Activated CD8-positive, alpha-beta memory T cell treated with anti-CD3 and anti-CD28 coated beads for 4 hours (primary cell): ENCODE measurements around the gene CIDEB.
"Not testable (repeated sequence)": the region's sequence is repeated elsewhere in the genome, so short reads cannot be mapped to it uniquely, and the experiment has no call there.

Source experiments
- DNase-seq, 2 donors: peaks; one replicate each; pipeline ENCODE4 v3.0.0-alpha.2; 2020; ENCODE audit warnings: low read depth in 2 of 2

The CIDEB gene, protein sequence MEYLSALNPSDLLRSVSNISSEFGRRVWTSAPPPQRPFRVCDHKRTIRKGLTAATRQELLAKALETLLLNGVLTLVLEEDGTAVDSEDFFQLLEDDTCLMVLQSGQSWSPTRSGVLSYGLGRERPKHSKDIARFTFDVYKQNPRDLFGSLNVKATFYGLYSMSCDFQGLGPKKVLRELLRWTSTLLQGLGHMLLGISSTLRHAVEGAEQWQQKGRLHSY

DNA sequence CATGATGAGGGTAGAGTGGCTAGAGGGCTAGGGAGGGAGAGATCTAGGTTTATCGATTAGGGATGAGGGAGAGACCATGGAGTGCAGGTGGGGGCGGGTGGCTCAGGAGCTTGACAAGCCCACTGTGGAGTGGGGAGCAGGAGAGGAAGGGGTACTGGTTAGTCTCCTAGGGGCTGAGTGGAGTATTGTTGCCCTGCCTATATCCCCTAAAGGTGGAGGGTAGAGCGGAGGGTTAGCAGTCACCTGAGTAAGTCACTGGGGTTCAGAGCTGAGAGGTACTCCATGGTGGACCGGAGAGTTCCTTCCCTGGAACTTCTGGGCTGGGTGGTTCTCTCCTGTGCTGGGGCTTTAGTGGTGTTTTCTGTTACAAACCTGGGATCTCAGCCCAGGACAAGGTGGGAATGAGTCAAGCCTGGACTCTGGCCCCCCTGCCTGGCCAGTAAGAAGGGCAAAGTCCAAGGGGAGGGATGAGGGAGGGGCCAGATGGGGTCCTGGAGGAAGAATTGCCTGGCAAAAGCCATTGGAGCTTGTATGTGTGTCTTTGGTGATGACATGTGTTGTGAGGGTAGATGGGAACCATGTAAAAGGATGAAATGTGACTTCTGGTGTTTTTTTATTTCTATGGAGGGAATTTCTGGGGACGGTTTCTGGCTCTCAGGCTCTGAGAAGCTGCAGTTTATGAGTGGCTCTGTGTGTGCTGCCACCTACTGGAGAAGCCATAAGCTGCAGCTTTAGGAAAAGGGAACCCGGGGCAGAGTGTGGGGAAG lies at the start of gene CIDEB:
TSS of gene CIDEB (minus strand) at position 403 of the 767 bp plus-strand sequence. CDS start at position 284, 119 bp downstream.
- no peak for DNase-seq

DNA sequence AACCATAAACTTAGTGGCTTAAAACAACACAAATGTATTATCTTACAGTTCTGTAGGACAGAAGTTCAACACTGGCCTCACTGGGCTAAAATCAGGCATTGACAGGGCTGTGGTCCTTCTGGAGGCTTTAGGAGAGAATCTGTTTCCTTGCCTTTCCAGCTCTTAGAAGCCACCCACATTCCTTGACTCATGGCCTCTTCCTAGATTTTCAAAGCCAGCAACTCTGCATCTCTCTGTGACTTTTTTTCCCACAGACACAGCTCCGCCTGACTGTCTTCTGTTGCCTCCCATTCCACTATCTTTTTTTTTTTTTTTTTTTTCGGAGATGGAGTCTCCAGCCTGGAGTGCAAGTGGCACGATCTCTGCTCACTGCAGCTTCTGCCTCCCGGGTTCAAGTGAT lies 48.4 kb upstream of the CIDEB start:
- no peak for DNase-seq

- DNase-seq: no peak
These were observed 47.2 kb upstream of the CIDEB start for GRCh38 chr14:24355009-24355408.

DNA sequence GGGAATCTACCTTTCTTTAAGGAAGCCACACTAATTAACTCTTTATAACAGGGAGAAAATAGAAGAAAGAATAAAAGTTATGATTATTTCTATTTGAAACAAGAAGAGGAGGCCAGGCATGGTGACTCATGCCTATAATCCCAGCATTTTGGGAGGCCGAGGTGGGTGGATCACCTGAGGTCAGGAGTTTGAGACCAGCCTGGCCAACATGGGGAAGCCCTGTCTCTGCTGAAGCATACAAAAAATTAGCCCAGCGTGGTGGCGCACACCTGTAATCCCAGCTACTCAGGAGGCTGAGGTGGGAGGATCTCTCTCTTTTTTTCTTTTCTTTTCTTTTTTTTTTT lies 46.7 kb upstream of the CIDEB start:
- not testable (repeated sequence) for DNase-seq

DNA sequence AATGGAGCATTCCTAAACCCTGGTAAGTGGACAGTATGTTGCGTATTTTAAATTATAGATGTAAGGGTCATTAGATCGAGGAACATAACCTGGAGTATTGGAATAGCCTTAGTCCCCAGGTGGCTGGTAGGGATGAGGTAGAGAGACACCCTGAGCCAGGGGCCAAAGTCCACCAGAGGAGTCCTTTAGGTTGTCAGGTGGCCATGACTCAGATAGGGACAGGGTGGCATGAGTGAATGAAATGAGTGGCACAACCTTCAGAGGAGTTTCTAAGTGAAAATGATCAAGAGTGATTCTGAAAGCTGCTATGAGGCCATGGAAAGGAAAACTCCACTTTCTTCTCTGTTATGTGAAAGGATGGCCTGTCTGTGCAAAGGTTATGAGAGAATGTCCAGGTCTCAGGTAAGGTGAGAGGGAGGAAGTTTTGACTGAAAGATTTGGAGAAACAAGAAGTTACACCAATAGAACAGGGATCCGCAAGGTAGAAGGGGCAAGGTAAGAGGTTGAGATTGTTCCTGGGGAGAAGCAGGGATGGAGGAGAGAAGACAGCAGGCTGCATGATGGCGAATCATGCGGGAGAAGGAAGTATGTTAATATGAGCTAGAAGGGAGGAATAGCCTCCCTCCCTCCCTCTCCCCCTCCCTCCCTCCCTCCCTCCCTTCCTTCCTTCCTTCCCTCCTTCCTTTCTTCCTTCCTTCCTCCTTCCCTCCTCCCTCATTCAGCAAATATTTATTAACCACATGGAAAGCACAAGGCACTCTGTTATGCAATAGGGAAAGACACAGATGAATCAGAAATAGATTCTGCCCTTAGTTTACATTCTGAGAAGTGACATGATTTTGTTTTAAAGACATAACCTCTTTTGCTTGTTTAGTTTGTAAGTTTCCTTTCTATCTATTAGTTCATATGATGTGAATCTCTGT lies 46.0 kb upstream of the CIDEB start:
- DNase-seq: no peak

DNA sequence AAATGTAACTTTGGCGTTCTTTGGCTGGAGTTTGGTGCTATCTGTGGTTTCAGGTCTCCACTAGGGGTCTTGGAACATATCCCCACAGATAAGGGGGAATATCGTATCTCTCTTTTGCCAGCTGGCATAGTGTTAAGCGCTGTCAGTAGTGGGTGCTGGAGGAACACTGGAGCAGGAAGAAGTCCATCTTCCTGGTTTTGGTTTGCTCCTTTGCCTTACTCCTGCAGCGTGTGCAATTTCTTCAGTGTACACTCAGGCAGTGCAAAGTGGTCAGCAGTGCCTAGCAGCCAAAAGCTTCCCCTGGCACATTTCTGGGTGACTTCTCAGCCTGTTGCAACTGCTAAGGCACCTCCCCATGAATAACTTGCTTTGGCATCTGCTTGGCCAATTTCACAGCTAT lies 43.7 kb upstream of the CIDEB start:
- DNase-seq: no peak

- DNase-seq: no peak
These were observed 42.0 kb upstream of the CIDEB start for GRCh38 chr14:24349742-24350141.

- no peak for DNase-seq
These were observed 40.4 kb upstream of the CIDEB start for GRCh38 chr14:24348186-24348585.

- no peak for DNase-seq
These were observed 39.4 kb upstream of the CIDEB start for GRCh38 chr14:24347134-24347533.

DNA sequence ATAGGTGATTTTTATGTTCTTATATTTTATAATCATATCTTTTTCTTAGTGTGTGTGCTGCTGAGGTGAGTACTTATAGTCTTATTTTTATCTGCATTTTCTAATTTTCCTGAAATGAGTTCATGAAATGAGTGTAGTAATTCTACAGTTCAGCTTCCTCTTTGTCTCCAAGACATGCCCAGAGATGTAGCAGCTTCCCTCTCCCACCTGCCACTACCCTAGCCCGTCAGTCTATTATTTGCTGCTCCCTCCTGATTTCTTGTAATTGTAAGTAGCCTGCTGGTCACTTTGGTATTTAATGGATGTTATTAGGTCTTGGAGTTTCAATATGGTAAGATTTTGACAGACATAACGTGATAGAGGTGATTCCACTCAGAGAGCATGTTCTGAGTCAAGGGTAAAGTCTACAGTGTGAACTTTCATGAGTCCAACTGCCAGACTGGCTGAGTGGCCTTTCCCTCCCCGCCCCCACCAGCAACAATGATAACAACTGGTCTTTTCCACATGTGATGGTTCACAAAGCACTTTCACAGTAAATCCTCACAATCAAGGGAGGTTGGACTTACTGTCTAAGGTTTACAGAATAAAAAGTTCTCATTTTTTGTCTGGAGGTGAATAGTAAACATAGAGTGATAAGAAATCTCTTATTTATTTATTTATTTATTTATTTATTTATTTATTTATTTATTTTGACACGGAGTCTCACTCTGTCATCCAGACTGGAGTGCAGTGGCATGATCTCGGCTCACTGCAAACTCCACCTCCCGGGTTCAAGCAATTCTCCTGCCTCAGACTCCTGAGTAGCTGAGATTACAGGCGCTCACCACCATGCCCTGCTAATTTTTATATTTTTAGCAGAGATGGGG lies 36.3 kb upstream of the CIDEB start:
- DNase-seq: no peak

DNA sequence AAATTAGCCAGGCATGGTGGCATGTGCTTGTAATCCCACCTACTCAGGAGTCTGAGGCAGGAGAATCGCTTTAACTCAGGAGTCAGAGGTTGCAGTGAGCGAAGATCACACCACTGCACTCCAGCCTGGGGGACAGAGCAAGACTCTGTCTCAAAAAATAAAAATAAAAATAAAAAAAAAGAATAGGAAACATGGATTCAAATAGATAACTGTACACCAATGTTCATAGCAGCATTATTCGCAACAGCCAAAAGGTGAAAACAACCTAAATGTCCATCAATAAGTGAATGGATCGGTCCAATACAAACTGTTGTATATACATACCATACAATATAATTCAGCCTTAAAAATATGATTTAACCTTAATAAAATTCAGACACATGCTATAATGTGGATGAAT lies 35.1 kb upstream of the CIDEB start:
- DNase-seq: no peak

GRCh38 chr14:24340606-24341005 lies 32.8 kb upstream of the CIDEB start:
- no peak for DNase-seq

DNA sequence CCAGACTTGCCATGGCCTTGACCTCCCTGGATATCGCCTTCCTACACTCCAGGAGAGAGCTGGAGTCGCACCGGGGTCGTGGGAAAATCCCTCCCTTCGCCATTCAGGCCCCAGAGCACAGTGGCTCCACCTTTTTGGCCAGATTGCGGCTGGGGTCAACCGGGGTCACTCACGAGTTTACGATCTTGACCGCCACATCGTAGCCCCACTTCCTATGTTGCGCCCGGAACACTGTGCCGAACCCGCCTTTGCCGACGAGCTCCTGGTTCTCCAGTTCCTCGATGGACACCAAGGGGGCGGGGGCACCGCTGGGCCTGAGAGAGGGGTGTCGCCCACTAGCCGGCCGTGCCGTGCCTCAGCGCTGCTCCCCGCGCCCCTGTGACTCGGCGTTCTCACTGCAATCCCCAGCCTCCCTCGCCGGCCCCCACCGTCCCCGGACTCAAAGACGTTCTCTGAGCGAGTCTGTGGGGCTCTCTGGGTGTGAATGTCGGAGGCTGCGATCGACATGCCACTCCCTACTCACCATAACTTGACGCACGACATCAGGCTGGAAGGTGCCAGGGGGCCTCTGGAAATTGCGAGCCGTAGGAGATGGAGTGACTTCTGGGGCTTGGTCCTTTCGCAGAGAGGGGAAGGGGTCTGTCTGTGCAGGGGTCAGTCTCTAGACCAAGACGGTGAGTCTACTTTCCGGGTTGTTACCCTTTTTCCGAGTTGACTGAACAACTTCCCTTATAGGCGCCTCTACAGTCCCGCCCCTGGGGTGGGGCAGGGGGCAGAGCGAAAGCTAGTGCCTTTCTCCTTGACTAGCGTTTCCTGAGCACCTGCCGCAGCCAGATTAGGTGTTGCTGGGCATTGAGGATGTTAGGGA lies 31.7 kb upstream of the CIDEB start, which contains the start of gene RIPK3:
TSS of gene RIPK3 (minus strand) at position 708 of the 868 bp plus-strand sequence. CDS start at position 543, 165 bp downstream.
- DNase-seq: peak; percentile 32 to 38

DNA sequence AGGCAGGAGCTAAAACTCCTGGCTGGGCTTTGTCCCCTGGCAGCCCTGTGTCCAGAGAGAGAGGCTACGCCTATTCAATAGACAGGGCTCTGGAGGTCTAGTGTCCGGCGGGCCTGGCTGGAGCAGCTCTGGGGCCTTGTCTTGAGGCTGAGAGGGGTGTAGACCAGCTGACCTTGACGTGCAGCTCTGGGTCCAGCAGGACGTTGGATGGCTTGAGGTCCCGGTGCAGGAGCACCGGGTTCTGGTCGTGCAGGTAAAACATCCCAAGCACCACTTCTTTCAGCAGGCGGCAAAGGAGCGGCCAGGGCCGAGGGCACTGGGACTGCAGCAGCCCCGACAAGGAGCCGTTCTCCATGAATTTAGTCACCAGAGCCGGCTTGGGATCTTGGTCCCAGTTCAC lies 31.1 kb upstream of the CIDEB start:
- no peak for DNase-seq

- no peak for DNase-seq
These were observed 30.0 kb upstream of the CIDEB start for GRCh38 chr14:24337824-24338175.

DNA sequence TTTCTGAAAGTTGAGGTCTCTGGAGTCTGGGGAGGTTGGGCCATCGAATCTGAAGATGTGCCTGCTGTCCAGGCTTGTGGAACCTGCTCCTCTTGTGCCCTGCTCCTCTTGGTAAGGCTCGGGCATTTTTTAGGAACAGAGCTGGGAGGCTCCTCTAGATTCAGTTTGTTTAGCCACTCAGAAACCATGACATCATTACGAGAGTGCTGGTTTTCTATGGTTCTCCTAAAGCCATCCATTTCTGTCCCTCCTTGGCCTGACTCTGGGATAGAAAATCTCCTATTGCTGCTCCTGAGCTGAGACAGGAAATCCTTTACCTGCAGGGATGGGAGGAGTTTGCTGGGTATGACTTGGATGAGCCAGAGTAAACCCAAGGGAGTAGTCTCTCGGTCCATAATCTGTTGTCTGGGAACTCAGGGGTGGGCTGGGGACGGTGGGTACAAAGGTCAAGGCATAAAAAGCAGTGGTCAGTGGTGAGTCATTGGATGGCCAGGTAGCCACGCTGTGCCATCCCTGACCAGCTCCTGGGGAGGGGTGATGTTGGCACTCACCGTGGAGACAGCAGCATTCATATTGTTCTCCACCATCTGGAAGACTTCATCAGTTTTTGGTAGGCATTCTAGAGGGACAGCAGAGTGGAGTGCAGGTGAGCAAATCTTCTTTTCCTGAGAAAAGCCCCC lies 29.5 kb upstream of the CIDEB start:
- DNase-seq: no peak

GRCh38 chr14:24335461-24336171 lies 27.8 kb upstream of the CIDEB start:
- no peak for DNase-seq

DNA sequence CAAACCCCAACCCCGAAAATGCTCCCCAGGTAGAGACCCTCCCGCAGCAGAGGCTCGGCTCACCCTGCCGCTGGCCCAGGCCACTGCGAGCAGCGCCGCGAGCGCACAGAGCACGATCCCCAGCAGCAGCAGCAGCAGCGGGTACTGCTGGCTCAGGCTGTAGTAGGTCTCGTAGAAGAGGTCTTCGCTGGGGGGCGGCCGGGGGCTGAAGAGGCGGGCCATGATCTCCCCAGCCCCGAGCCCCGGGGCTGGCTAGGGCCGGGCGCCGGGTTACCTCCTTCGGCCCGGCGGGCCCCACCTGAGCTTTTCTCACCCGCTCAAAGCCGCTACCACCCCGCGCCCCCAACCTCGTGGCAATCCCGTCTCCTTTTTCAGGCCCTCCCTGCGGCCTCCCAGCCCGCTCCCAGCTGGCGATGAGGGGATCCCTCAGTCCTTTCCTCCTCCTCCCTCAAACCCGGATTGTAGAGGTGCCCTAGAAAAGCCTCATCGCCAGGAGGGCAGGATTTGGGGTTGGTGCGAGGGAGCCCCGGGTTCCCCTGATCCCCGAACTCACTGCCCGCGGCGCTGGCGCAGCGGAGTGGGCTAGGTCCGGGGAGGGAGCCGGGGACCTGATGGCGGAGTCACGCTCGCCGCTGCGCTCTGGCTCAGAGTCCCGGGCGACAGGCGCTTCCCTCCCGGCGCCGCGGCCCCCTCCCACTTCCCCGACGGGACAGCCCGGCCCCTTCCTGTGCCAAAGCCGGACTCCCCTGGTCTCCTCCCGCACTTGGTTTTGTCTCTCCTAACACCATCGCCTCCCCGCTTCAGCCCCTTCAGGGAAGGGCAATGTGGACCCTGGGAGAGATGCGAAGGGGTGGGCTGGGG lies 26.9 kb upstream of the CIDEB start, which contains the start of gene ADCY4:
TSS of gene ADCY4 (minus strand) at position 641 of the 861 bp plus-strand sequence. CDS start at position 222, 419 bp downstream.
- no peak for DNase-seq
